ENCODE measurements around the gene AMPH. TPM values are rescaled to one million over a fixed set of nuclear protein-coding genes. Genes with fewer than 3 reads are reported as not detected.
"Not testable (repeated sequence)": the region's sequence is repeated elsewhere in the genome, so short reads cannot be mapped to it uniquely, and the experiment has no call there.

AMPH gene
- total RNA-seq, 5 donors from 2014 or later (not counting 1 experiment from before 2014, with no cell fraction given), result not detected

DNA sequence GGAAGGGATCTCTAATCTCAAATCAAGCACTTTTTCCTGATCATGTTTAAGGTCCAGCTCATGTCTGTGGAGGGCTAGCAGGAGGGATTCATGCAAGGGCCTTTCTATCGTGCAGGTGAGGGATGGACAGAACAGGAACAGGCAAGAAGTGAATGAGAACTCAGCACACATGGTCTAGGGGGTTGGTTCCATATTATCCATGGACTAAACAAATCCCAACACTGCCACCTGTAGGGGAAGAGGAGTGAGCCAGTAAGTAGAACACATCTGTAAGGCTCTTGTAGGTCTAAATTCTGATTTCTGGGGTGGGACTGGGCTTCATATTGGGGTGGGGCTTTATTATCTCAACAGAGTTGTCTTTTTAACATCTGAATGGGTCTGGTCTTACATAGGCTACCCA is 219.8 kb downstream of the AMPH start:
- POLR2A ChIA-PET, result no interaction called here
- H3K36me3 Mint-ChIP-seq, result no peaks in the 10 kb centered on the region
- no CpG with 5 or more reads among the region's 1 CpG for WGBS (ENCODE audit: insufficient coverage)
- no peaks in the 10 kb centered on the region for H3K36me3 ChIP-seq (ENCODE audit: control insufficient read depth in 2 of 2, extremely low read depth in 1 of 2, insufficient read depth in 1 of 2, low read length in 1 of 2)
- H3K4me1 Mint-ChIP-seq, result peaks cover 17 to 33% (median 23%) of the 10 kb centered on the region in 3 donors
- no peak overlapping the region for H3K4me3 ChIP-seq (ENCODE audit: control insufficient read depth in 1 of 2, extremely low read depth in 1 of 2, low read length in 1 of 2)
- DNase-seq, result peak in 1 of 35 experiments; percentile 19
- H3K27me3 ChIP-seq (replicated peaks in 1 of 2; ENCODE audit: control insufficient read depth in 2 of 2, extremely low read depth in 1 of 2, insufficient read depth in 2 of 2, low read length in 1 of 2), result no peaks in the 10 kb centered on the region
- ATAC-seq (replicated peaks in 1 of 4), result peak in 1 of 4 experiments; percentile 33
- H3K27me3 Mint-ChIP-seq, result peaks cover 0 to 2% of the 10 kb centered on the region in 2 donors
- CTCF ChIA-PET, result interaction anchor here (0.9 to 1.1 kb wide), 3 partner anchors 11 to 21 kb away, joined by 3 read pairs; no protein-coding TSS in a partner anchor
- no peaks in the 10 kb centered on the region for H3K9me3 ChIP-seq
- H3K4me1 ChIP-seq (ENCODE audit: control insufficient read depth in 1 of 2, extremely low read depth in 1 of 2, insufficient read depth in 2 of 2, low read length in 2 of 2), result peaks cover 0 to 12% of the 10 kb centered on the region in 2 experiments
- no peak overlapping the region for H3K27ac Mint-ChIP-seq
- no peaks in the 10 kb centered on the region for H3K9me3 Mint-ChIP-seq
- H3K4me3 Mint-ChIP-seq, result peak overlapping the region in 1 of 3 donors; percentile 12
- no peak overlapping the region for H3K27ac ChIP-seq (ENCODE audit: low read length)

DNA sequence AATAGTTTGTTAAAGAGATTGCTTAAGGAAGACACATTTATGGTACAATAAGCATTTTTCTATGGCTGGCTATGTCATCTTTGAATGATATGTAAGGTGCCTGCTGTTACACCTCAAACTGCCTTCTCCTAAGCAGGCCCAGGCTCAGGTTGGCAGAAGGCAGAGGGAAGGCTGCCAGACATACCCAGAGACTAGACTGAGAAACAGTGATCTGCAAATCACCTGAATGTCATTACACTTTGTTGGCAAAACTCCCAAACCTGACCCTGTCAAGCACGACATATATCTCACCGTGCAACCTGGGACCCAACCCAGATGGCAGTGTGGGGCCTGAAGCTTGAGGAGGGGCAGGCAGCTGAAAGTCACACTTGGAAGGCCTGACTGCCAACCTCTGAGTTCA is 221.1 kb downstream of the AMPH start:
- ATAC-seq (replicated peaks in 1 of 4) (no peak), DNase-seq (no peak)
- WGBS (ENCODE audit: insufficient coverage), result 85% methylated on average over 2 of the region's 2 CpGs
- ChIA-PET CTCF (no interaction called here), POLR2A (no interaction called here)
- Histone ChIP-seq H3K4me1 (ENCODE audit: control insufficient read depth in 1 of 2, extremely low read depth in 1 of 2, insufficient read depth in 2 of 2, low read length in 2 of 2) (peaks cover 0 to 12% of the 10 kb centered on the region in 2 experiments), H3K9me3 (no peaks in the 10 kb centered on the region), H3K4me3 (ENCODE audit: control insufficient read depth in 1 of 2, extremely low read depth in 1 of 2, low read length in 1 of 2) (no peak overlapping the region), H3K36me3 (ENCODE audit: control insufficient read depth in 2 of 2, extremely low read depth in 1 of 2, insufficient read depth in 1 of 2, low read length in 1 of 2) (no peaks in the 10 kb centered on the region), H3K27me3 (replicated peaks in 1 of 2; ENCODE audit: control insufficient read depth in 2 of 2, extremely low read depth in 1 of 2, insufficient read depth in 2 of 2, low read length in 1 of 2) (no peaks in the 10 kb centered on the region), H3K27ac (ENCODE audit: low read length) (no peak overlapping the region)
- Mint-ChIP-seq H3K4me3 (no peak overlapping the region), H3K27me3 (peaks cover 0 to 2% of the 10 kb centered on the region in 2 donors), H3K9me3 (peaks cover 2 to 5% (median 3%) of the 10 kb centered on the region in 3 donors), H3K27ac (no peak overlapping the region), H3K4me1 (peaks cover 17 to 33% (median 23%) of the 10 kb centered on the region in 3 donors), H3K36me3 (no peaks in the 10 kb centered on the region)

DNA sequence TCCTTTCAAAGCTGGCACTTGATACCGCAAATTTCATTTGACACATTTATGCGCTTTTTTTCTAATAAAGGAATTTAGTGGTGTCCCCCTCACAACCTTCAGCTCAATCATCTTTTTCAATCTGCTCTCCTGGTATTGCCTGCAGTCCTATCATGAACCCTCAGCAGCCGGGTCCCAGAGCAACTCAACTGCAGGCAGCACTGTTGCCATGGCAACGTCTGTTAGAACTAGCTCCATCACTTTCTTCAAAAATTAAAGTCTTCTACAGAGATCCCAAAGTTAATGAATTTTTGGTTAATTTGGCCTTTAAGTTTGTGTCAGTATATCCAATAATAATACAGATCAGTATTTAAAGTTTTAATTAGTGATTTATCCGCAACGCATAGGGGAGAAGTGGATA is 221.6 kb downstream of the AMPH start:
- H3K9me3 ChIP-seq, result no peaks in the 10 kb centered on the region
- Mint-ChIP-seq H3K9me3 (peaks cover 8 to 11% (median 9%) of the 10 kb centered on the region in 3 donors), H3K27ac (no peak overlapping the region), H3K4me1 (peaks cover 17 to 33% (median 23%) of the 10 kb centered on the region in 3 donors), H3K36me3 (peaks cover 3% of the 10 kb centered on the region), H3K27me3 (peaks cover 0 to 2% of the 10 kb centered on the region in 2 donors), H3K4me3 (no peak overlapping the region)
- CTCF ChIA-PET, result interaction anchor here in 1 of 2 donors (0.8 kb wide), 1 partner anchor 13 kb away, joined by 3 read pairs; no protein-coding TSS in a partner anchor
- H3K27ac ChIP-seq (ENCODE audit: low read length), result no peak overlapping the region
- H3K4me3 ChIP-seq (ENCODE audit: control insufficient read depth in 1 of 2, extremely low read depth in 1 of 2, low read length in 1 of 2), result no peak overlapping the region
- no peaks in the 10 kb centered on the region for H3K36me3 ChIP-seq (ENCODE audit: control insufficient read depth in 2 of 2, extremely low read depth in 1 of 2, insufficient read depth in 1 of 2, low read length in 1 of 2)
- 94% methylated on average over 2 of the region's 6 CpGs for WGBS (ENCODE audit: insufficient coverage)
- ATAC-seq (replicated peaks in 1 of 4) (no peak), DNase-seq (no peak)
- H3K27me3 ChIP-seq (replicated peaks in 1 of 2; ENCODE audit: control insufficient read depth in 2 of 2, extremely low read depth in 1 of 2, insufficient read depth in 2 of 2, low read length in 1 of 2), result no peaks in the 10 kb centered on the region
- H3K4me1 ChIP-seq (ENCODE audit: control insufficient read depth in 1 of 2, extremely low read depth in 1 of 2, insufficient read depth in 2 of 2, low read length in 2 of 2), result peaks cover 0 to 12% of the 10 kb centered on the region in 2 experiments
- POLR2A ChIA-PET, result no interaction called here

DNA sequence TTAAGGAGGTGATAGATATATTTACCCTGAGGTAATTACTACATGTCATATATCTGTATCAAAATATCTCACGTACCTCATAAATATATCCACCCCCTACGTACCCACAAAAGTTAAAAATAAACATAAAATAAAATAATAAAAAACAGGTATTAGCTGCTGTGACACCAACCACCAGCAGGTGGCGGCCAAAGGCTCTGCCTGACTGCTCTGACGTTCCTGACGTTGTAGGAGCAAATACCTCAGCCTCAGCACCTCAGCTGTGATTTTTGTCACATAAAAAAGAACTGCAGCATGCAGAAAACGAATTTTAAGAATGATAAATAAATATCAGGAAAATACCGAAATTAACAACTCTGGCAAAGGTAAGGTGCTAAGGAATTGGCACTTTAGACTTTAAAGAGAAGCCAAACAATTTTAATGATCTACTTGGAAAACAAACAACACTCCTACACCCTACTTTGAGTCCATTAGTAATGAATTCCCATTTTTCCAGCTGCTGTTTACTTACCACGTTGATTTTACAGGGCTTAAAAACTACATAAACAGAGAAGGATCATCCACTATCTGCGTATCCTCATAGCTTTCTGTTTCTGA is 232.3 kb downstream of the AMPH start:
- WGBS (ENCODE audit: insufficient coverage), result 25% methylated on average over 4 of the region's 9 CpGs
- ChIA-PET POLR2A (interaction anchor here in 1 of 2 donors (0.7 kb wide), 1 partner anchor 40 kb away, joined by 3 read pairs; no protein-coding TSS in a partner anchor), CTCF (interaction anchor here (0.6 to 2.3 kb wide), 17 partner anchors 9 to 1030 kb away, joined by 3 to 25 read pairs (median 3); no protein-coding TSS in a partner anchor)
- Mint-ChIP-seq H3K36me3 (no peaks in the 10 kb centered on the region), H3K4me3 (no peak overlapping the region), H3K4me1 (peaks cover 1 to 6% (median 5%) of the 10 kb centered on the region in 3 donors), H3K9me3 (no peaks in the 10 kb centered on the region), H3K27me3 (peaks cover 8 to 9% of the 10 kb centered on the region in 2 donors), H3K27ac (no peak overlapping the region)
- H3K4me1 ChIP-seq (ENCODE audit: control insufficient read depth in 1 of 2, extremely low read depth in 1 of 2, insufficient read depth in 2 of 2, low read length in 2 of 2), result no peaks in the 10 kb centered on the region
- ATAC-seq (replicated peaks in 1 of 4) (peak; percentile 46 to 73 (median 62)), DNase-seq (peak in 34 of 35 experiments; percentile 7 to 74 (median 48))
- H3K4me3 ChIP-seq (ENCODE audit: control insufficient read depth in 1 of 2, extremely low read depth in 1 of 2, low read length in 1 of 2), result no peak overlapping the region
- no peak overlapping the region for H3K27ac ChIP-seq (ENCODE audit: low read length)
- no peaks in the 10 kb centered on the region for H3K36me3 ChIP-seq (ENCODE audit: control insufficient read depth in 2 of 2, extremely low read depth in 1 of 2, insufficient read depth in 1 of 2, low read length in 1 of 2)
- no peaks in the 10 kb centered on the region for H3K9me3 ChIP-seq
- peaks cover 0 to 3% of the 10 kb centered on the region in 2 experiments for H3K27me3 ChIP-seq (replicated peaks in 1 of 2; ENCODE audit: control insufficient read depth in 2 of 2, extremely low read depth in 1 of 2, insufficient read depth in 2 of 2, low read length in 1 of 2)

DNA sequence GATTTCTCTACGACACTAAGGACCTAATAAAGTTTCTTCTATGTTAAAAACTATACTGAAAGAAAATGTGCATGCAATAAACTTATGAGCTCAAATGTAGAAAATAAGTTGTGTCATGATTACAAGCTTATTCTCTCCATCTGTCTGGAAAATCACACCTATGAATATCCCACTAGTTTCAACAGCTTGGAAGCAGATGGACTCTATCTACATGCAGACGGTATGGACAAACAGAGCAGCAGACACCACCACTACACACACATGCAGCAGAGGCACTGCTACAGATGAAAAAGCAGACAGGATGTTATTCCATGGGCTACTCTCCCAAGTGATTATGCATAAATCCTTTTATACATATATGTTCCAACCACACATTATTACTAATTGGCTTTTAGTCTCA is 234.3 kb downstream of the AMPH start:
- no peak for DNase-seq
- H3K4me3 Mint-ChIP-seq, result no peak overlapping the region
- peaks cover 1 to 8% of the 10 kb centered on the region in 2 donors for H3K27me3 Mint-ChIP-seq
- no peaks in the 10 kb centered on the region for H3K36me3 Mint-ChIP-seq
- no peaks in the 10 kb centered on the region for H3K4me1 ChIP-seq (ENCODE audit: control insufficient read depth in 1 of 2, extremely low read depth in 1 of 2, insufficient read depth in 2 of 2, low read length in 2 of 2)
- peaks cover 1 to 6% (median 5%) of the 10 kb centered on the region in 3 donors for H3K4me1 Mint-ChIP-seq
- no peak for ATAC-seq (replicated peaks in 1 of 4)
- H3K27me3 ChIP-seq (replicated peaks in 1 of 2; ENCODE audit: control insufficient read depth in 2 of 2, extremely low read depth in 1 of 2, insufficient read depth in 2 of 2, low read length in 1 of 2), result no peaks in the 10 kb centered on the region
- 90% methylated on average over 1 of the region's 2 CpGs for WGBS (ENCODE audit: insufficient coverage)
- no peak overlapping the region for H3K4me3 ChIP-seq (ENCODE audit: control insufficient read depth in 1 of 2, extremely low read depth in 1 of 2, low read length in 1 of 2)
- ChIA-PET CTCF (interaction anchor here in 1 of 2 donors (1.0 to 1.3 kb wide), 2 partner anchors 12 to 13 kb away, joined by 3 read pairs; no protein-coding TSS in a partner anchor), POLR2A (no interaction called here)
- no peak overlapping the region for H3K27ac Mint-ChIP-seq
- H3K9me3 Mint-ChIP-seq, result no peaks in the 10 kb centered on the region
- no peak overlapping the region for H3K27ac ChIP-seq (ENCODE audit: low read length)
- no peaks in the 10 kb centered on the region for H3K36me3 ChIP-seq (ENCODE audit: control insufficient read depth in 2 of 2, extremely low read depth in 1 of 2, insufficient read depth in 1 of 2, low read length in 1 of 2)
- H3K9me3 ChIP-seq, result no peaks in the 10 kb centered on the region

DNA sequence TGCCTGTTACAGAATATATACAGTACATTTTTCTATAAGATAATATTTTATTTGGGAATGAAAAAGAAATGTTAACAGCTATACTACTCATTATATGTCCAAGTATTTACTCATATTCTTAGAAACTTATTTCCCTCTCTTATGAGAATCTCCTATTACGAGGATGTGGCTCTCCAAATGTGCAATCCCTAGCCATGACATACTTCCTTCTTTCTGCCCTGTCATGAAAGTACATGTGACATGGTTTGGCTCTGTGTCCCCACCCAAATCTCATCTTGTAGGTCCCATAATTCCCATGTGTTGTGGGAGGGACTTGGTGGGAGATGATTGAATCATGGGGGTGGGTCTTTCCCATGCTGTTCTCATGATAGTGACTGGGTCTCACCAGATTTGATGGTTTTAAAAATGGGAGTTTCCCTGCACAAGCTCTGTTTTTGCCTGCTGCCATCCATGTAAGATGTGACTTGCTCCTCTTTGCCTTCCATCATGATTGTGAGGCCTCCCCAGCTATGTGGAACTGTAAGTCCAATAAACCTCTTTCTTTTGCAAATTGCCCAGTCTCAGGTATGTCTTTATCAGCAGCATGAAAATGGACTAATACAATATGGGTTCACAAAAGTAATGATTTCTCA is 235.1 kb downstream of the AMPH start:
- WGBS (ENCODE audit: insufficient coverage), result no CpG with 5 or more reads among the region's 1 CpG
- H3K9me3 ChIP-seq; H3K27ac Mint-ChIP-seq; H3K36me3 Mint-ChIP-seq; H3K4me3 ChIP-seq (ENCODE audit: control insufficient read depth in 1 of 2, extremely low read depth in 1 of 2, low read length in 1 of 2); H3K4me1 Mint-ChIP-seq; H3K27me3 Mint-ChIP-seq; ATAC-seq (replicated peaks in 1 of 4); H3K27me3 ChIP-seq (replicated peaks in 1 of 2; ENCODE audit: control insufficient read depth in 2 of 2, extremely low read depth in 1 of 2, insufficient read depth in 2 of 2, low read length in 1 of 2); H3K4me3 Mint-ChIP-seq; POLR2A ChIA-PET; H3K9me3 Mint-ChIP-seq; H3K36me3 ChIP-seq (ENCODE audit: control insufficient read depth in 2 of 2, extremely low read depth in 1 of 2, insufficient read depth in 1 of 2, low read length in 1 of 2); DNase-seq; H3K4me1 ChIP-seq (ENCODE audit: control insufficient read depth in 1 of 2, extremely low read depth in 1 of 2, insufficient read depth in 2 of 2, low read length in 2 of 2); H3K27ac ChIP-seq (ENCODE audit: low read length): not testable (repeated sequence)
- CTCF ChIA-PET, result interaction anchor here in 1 of 2 donors (1.0 to 1.3 kb wide), 2 partner anchors 12 to 13 kb away, joined by 3 read pairs; no protein-coding TSS in a partner anchor
